ENCODE results near the gene PYGB. TPM values are rescaled to one million over a fixed set of nuclear protein-coding genes. Genes with fewer than 3 reads are reported as not detected.

Gene PYGB
- total RNA-seq, 4 donors from 2014 or later = 71.6 to 119 (median 78.6) TPM

DNA sequence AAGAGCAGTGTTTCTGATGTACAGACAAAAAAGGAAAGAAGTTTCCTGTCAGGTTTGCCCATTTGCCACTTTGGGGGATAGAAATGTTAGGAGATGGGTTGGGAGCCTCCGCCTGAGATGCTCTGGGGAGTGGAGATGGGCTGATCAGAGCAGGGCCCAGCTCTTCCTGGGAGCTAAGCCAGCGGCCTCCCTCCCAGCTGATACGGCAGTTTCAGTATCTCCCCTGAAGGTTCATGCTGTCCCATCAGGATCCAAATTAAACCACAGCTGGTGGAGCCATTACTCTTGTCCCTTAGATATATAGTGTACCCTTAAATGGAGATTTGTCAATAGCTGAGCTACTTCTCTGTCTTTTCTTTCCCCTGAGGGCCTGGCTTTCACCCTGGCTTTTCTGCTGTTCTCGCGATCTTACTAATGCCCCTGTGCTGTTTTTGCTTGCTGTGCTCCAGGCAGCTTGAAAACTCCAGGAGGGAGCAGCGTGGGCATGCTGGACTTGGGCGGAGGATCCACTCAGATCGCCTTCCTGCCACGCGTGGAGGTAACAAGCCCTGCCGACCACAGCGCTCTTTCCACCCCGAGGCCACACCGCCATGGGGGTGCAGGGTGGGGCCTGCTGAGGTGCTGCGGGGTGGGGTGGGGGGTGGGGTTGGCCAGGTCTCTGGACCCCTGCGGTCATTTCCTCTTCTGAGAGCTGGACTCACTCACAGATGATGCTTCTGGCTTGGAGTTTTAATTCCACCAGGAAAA, 31.5 kb upstream of the PYGB start:
- peaks cover 0 to 100% (median 20%) of the 10 kb centered on the region in 3 donors for H3K36me3 ChIP-seq
- 89 to 95% methylated on average over 16 of the region's 16 CpGs for WGBS, 2 donors
- no peak for DNase-seq (ENCODE audit: low spot score in 2 of 2)
- H3K27me3 ChIP-seq = no peaks in the 10 kb centered on the region
- no peak overlapping the region for H3K27ac ChIP-seq
- H3K9me3 ChIP-seq = no peaks in the 10 kb centered on the region
- H3K4me1 ChIP-seq = peaks cover 0 to 24% (median 0%) of the 10 kb centered on the region in 4 donors
- TF ChIP-seq, protein P1, sequence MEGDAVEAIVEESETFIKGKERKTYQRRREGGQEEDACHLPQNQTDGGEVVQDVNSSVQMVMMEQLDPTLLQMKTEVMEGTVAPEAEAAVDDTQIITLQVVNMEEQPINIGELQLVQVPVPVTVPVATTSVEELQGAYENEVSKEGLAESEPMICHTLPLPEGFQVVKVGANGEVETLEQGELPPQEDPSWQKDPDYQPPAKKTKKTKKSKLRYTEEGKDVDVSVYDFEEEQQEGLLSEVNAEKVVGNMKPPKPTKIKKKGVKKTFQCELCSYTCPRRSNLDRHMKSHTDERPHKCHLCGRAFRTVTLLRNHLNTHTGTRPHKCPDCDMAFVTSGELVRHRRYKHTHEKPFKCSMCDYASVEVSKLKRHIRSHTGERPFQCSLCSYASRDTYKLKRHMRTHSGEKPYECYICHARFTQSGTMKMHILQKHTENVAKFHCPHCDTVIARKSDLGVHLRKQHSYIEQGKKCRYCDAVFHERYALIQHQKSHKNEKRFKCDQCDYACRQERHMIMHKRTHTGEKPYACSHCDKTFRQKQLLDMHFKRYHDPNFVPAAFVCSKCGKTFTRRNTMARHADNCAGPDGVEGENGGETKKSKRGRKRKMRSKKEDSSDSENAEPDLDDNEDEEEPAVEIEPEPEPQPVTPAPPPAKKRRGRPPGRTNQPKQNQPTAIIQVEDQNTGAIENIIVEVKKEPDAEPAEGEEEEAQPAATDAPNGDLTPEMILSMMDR (IDR thresholded peaks at IDR 0.05) = no peak
- TF ChIP-seq EP300 (IDR thresholded peaks at IDR 0.05) (no peak), POLR2A (IDR thresholded peaks at IDR 0.05) (no peak)
- no peak overlapping the region for H3K4me3 ChIP-seq

DNA sequence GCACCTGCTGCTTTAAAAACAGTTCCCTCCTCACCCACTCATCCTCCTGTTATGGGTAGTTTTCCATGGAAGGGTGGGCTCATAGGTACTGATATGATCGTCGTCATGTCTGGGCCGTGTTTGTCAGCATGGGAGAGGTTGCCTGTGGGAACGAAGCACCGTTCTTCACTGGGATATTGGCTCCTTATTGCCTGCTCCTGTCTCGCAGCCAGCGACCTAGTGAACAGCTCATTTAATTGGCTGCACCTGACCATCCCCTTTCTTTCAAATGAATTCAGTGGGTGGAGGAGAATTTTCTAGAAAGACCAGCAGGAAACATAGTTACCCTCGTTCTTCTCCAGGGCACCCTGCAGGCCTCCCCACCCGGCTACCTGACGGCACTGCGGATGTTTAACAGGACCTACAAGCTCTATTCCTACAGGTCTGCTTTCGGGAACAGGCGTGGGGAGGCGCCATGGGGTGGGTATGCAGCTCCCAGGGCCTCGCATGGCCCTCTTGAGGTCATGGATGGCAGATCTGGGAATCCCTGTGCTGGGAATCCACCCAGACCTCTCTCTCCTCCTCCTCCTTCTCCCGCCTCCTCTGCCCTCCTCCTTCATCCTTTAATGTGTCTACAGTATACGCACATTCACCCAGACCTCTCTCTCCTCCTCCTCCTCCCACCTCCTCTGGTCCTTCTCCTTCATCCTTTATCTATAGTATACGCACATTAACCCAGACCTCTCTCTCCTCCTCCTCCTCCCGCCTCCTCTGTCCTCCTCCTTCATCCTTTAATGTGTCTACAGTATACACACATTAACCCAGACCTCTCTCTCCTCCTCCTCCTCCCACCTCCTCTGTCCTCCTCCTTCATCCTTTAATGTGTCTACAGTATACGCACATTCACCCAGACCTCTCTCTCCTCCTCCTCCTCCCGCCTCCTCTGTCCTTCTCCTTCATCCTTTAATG, 30.4 kb upstream of the PYGB start:
- H3K27ac ChIP-seq = no peak overlapping the region
- H3K4me3 ChIP-seq = no peak overlapping the region
- no peaks in the 10 kb centered on the region for H3K27me3 ChIP-seq
- no peaks in the 10 kb centered on the region for H3K9me3 ChIP-seq
- peaks cover 0 to 100% (median 15%) of the 10 kb centered on the region in 3 donors for H3K36me3 ChIP-seq
- 89% methylated on average over 21 of the region's 21 CpGs for WGBS, 2 donors
- DNase-seq (ENCODE audit: low spot score in 2 of 2) = no peak
- TF ChIP-seq EP300 (IDR thresholded peaks at IDR 0.05) (no peak), POLR2A (IDR thresholded peaks at IDR 0.05) (no peak)
- TF ChIP-seq, protein P1 (IDR thresholded peaks at IDR 0.05) = no peak
- peaks cover 0 to 34% (median 0%) of the 10 kb centered on the region in 4 donors for H3K4me1 ChIP-seq

DNA sequence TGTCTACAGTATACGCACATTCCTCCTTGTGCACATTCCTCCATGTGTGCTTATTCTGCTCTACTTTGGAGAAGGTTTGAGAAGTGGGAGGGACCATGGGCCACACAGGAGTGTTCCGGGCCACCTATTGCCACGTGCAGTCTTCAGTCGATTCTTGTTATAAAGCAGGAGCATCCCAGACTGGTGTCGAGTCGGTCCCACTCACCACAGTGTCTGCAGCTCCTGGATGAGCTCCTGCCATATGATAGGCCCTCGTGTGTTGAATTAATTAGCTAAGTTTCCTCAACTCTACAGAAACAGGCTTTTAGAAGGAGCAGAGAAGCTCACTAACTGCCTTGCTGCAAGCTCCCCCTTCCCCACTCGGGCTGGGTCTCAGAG, 29.8 kb upstream of the PYGB start:
- H3K27me3 ChIP-seq = no peaks in the 10 kb centered on the region
- 86 to 97% methylated on average over 8 of the region's 8 CpGs for WGBS, 2 donors
- no peak overlapping the region for H3K27ac ChIP-seq
- peaks cover 0 to 41% (median 0%) of the 10 kb centered on the region in 4 donors for H3K4me1 ChIP-seq
- no peak overlapping the region for H3K4me3 ChIP-seq
- H3K9me3 ChIP-seq = no peaks in the 10 kb centered on the region
- DNase-seq (ENCODE audit: low spot score in 2 of 2) = no peak
- peaks cover 0 to 98% (median 13%) of the 10 kb centered on the region in 3 donors for H3K36me3 ChIP-seq
- TF ChIP-seq, protein P1 (IDR thresholded peaks at IDR 0.05) = no peak
- TF ChIP-seq POLR2A (IDR thresholded peaks at IDR 0.05) (no peak), EP300 (IDR thresholded peaks at IDR 0.05) (no peak)

DNA sequence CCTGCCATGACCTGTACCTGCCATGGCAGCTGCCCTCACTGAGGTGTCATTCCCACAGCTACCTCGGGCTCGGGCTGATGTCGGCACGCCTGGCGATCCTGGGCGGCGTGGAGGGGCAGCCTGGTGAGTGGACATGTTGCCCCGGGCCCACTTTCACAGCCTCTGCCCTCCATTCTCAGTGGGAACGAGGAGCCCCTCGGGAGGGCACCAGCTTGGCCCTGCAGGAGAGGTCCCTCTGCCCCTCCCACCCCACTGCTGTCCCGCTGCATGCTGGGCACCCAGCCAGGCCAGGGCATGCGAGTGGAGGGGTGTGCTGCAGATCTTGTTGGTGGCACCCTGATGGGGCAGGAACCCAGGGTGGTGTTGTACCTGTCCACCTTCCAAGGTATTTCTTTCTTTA, 29.4 kb upstream of the PYGB start:
- Histone ChIP-seq H3K4me3 (no peak overlapping the region), H3K27me3 (no peaks in the 10 kb centered on the region), H3K4me1 (peaks cover 0 to 41% (median 0%) of the 10 kb centered on the region in 4 donors), H3K9me3 (no peaks in the 10 kb centered on the region), H3K27ac (no peak overlapping the region), H3K36me3 (peaks cover 0 to 94% (median 11%) of the 10 kb centered on the region in 3 donors)
- WGBS, 2 donors = 90 to 94% methylated on average over 4 to 12 of the region's 12 CpGs
- no peak for DNase-seq (ENCODE audit: low spot score in 2 of 2)
- TF ChIP-seq, protein P1 (IDR thresholded peaks at IDR 0.05) = no peak

Data from tibial nerve (tissue), 4 donors.